ENCODE measurements around the gene FAM193B.

DNA sequence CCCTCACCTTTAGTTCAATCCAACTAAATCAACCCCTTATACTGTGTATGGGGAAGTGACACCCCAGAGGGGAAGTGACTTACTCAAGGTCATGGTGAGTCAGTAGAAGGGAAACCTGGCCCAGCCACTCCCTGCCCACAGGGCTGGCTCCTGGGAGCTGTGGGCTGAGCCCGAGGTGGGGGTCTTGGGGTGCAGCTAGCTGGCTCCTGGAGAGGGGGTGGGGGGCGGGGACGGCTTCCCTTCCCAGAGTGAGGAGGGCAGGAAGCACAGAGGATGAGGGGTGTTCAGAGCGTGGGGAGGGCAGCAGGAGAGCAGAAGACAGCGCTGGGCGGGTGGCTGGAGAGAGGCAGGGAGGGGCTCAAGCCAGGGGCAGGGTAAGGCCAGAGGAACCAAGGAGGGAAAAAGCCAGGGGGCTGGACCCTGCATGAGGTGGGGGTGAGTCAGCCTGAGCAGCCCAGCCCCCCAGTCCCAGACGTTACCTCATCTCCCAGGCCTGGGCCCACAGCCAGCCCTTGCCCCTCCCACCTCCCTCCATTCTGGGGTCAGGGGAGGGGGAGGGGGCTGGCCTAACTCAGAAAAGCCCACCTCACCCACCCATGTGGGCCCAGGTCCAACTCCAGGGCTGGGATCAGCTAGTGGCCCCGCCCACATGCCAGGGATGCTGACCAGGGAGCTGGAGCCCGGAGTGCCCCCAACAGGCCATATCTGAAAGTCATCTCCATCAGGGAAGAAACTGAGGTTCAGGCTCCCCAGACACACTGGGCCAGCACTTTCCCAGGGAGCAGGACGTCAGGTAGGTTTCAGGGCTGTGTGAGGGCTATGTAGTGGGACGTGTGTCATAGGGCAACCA, 59.8 kb downstream of the FAM193B start:
- TF ChIP-seq POLR2AphosphoS5 (IDR thresholded peaks at IDR 0.05; ENCODE audit: low read depth, low read length) (peak; percentile 44; the same call in 1 of the 2 replicates), TAF1 (IDR thresholded peaks at IDR 0.05; ENCODE audit: borderline replicate concordance, insufficient read depth, low read length) (no peak), SIN3A (IDR thresholded peaks at IDR 0.05; ENCODE audit: borderline replicate concordance, insufficient read depth, low read length) (no peak), FOXP2 (optimal IDR thresholded peaks at IDR 0.05; ENCODE audit: borderline replicate concordance, extremely low read depth, extremely low read length, insufficient read depth) (no peak)
- TF ChIP-seq, protein P1, sequence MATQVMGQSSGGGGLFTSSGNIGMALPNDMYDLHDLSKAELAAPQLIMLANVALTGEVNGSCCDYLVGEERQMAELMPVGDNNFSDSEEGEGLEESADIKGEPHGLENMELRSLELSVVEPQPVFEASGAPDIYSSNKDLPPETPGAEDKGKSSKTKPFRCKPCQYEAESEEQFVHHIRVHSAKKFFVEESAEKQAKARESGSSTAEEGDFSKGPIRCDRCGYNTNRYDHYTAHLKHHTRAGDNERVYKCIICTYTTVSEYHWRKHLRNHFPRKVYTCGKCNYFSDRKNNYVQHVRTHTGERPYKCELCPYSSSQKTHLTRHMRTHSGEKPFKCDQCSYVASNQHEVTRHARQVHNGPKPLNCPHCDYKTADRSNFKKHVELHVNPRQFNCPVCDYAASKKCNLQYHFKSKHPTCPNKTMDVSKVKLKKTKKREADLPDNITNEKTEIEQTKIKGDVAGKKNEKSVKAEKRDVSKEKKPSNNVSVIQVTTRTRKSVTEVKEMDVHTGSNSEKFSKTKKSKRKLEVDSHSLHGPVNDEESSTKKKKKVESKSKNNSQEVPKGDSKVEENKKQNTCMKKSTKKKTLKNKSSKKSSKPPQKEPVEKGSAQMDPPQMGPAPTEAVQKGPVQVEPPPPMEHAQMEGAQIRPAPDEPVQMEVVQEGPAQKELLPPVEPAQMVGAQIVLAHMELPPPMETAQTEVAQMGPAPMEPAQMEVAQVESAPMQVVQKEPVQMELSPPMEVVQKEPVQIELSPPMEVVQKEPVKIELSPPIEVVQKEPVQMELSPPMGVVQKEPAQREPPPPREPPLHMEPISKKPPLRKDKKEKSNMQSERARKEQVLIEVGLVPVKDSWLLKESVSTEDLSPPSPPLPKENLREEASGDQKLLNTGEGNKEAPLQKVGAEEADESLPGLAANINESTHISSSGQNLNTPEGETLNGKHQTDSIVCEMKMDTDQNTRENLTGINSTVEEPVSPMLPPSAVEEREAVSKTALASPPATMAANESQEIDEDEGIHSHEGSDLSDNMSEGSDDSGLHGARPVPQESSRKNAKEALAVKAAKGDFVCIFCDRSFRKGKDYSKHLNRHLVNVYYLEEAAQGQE (IDR thresholded peaks at IDR 0.05; ENCODE audit: insufficient read depth in 1 of 2, low read depth in 2 of 2, low read length in 2 of 2): no peak
